GM12865 (cell line): ENCODE measurements around the gene DMGDH.
A peak's percentile ranks its signal among the peaks of the same experiment; 100 is the strongest.

Source experiments
- DNase-seq: peaks from one replicate; pipeline ENCODE4 v3.0.0; 2010; ENCODE audit warnings: low read depth
- H3K4me3 ChIP-seq: 2 replicates; pipeline ENCODE4 v1.5.1; 2011; ENCODE audit warnings: mild to moderate bottlenecking, low read depth, low read length, control low read depth
- CTCF ChIP-seq: IDR thresholded peaks from 2 replicates; pipeline ENCODE4 v1.5.1; 2011; ENCODE audit warnings: low read length, control low read depth, low read depth, inconsistent platforms; ENCODE audit not compliant: insufficient read depth; ENCODE audit errors: missing control alignments

Gene DMGDH

GRCh38 chr5:78953092-78953800, 116.2 kb downstream of the DMGDH start:
- peak; percentile 73 for DNase-seq
- H3K4me3 ChIP-seq = no peak overlapping the region
- TF ChIP-seq CTCF = no peak
